Stimulated activated naive CD8-positive, alpha-beta T cell treated with anti-CD3 and anti-CD28 coated beads, Interleukin-15, Interleukin-2, amounts not matched to agents 100 ng/mL and 50 ng/mL, for 24 hours (primary cell): ENCODE measurements around the gene PPP1R16B.

ENCODE experiments used
- H3K27ac Mint-ChIP-seq: one replicate; pipeline ENCODE4 v1.8.0; 2021; ENCODE audit warnings: mild to moderate bottlenecking, mixed read lengths
- H3K27me3 Mint-ChIP-seq: one replicate; pipeline ENCODE4 v1.8.0; 2021; ENCODE audit warnings: mixed read lengths
- H3K36me3 Mint-ChIP-seq: one replicate; pipeline ENCODE4 v1.8.0; 2021; ENCODE audit warnings: low read depth, mixed read lengths
- H3K4me1 Mint-ChIP-seq: one replicate; pipeline ENCODE4 v1.8.0; 2021; ENCODE audit warnings: low read depth, mixed read lengths
- H3K4me3 Mint-ChIP-seq: one replicate; pipeline ENCODE4 v1.8.0; 2021; ENCODE audit warnings: mild to moderate bottlenecking, mixed read lengths
- H3K9me3 Mint-ChIP-seq: one replicate; pipeline ENCODE4 v1.8.0; 2021; ENCODE audit warnings: mixed read lengths

PPP1R16B gene

GRCh38 chr20:38805502-38805957 lies at the start of gene PPP1R16B:
PPP1R16B (plus strand) TSS chr20:38805697; CDS start chr20:38835926, 30,229 bp downstream.
- Mint-ChIP-seq H3K27ac (peak within 1 kb of the TSS; percentile 91), H3K27me3 (no peaks in the 10 kb centered on the region), H3K4me1 (peaks cover 52% of the 10 kb centered on the region), H3K4me3 (peak within 1 kb of the TSS; percentile 87), H3K36me3 (peaks cover 33% of the 10 kb centered on the region), H3K9me3 (no peaks in the 10 kb centered on the region)

- Mint-ChIP-seq H3K9me3 (no peaks in the 10 kb centered on the region), H3K27ac (no peak overlapping the region)
These were observed 48.2 kb upstream of the PPP1R16B start for GRCh38 chr20:38757145-38757775.

GRCh38 chr20:38759106-38759505 lies 46.4 kb upstream of the PPP1R16B start:
- H3K4me3 Mint-ChIP-seq = no peak overlapping the region
- no peak overlapping the region for H3K27ac Mint-ChIP-seq
- H3K9me3 Mint-ChIP-seq = no peaks in the 10 kb centered on the region
- no peaks in the 10 kb centered on the region for H3K27me3 Mint-ChIP-seq
- peaks cover 55% of the 10 kb centered on the region for H3K36me3 Mint-ChIP-seq
- H3K4me1 Mint-ChIP-seq = peaks cover 27% of the 10 kb centered on the region

More at GRCh38 chr20:38757145-38757775, 48.2 kb upstream of the PPP1R16B start:
- Mint-ChIP-seq H3K4me1 (peaks cover 9% of the 10 kb centered on the region), H3K4me3 (no peak overlapping the region), H3K36me3 (peaks cover 57% of the 10 kb centered on the region), H3K27me3 (no peaks in the 10 kb centered on the region)

- Mint-ChIP-seq H3K4me3 (no peak overlapping the region), H3K9me3 (no peaks in the 10 kb centered on the region), H3K27ac (no peak overlapping the region), H3K4me1 (peaks cover 41% of the 10 kb centered on the region), H3K36me3 (peaks cover 55% of the 10 kb centered on the region), H3K27me3 (no peaks in the 10 kb centered on the region)
These were observed 44.5 kb upstream of the PPP1R16B start for GRCh38 chr20:38760978-38761377.

- H3K27me3 Mint-ChIP-seq = no peaks in the 10 kb centered on the region
- H3K4me3 Mint-ChIP-seq = no peak overlapping the region
- no peak overlapping the region for H3K27ac Mint-ChIP-seq
- peaks cover 41% of the 10 kb centered on the region for H3K4me1 Mint-ChIP-seq
- peaks cover 59% of the 10 kb centered on the region for H3K36me3 Mint-ChIP-seq
- H3K9me3 Mint-ChIP-seq = no peaks in the 10 kb centered on the region
These were observed 43.3 kb upstream of the PPP1R16B start for GRCh38 chr20:38762174-38762573.

- no peaks in the 10 kb centered on the region for H3K9me3 Mint-ChIP-seq
- H3K27me3 Mint-ChIP-seq = no peaks in the 10 kb centered on the region
- peaks cover 41% of the 10 kb centered on the region for H3K4me1 Mint-ChIP-seq
- peaks cover 67% of the 10 kb centered on the region for H3K36me3 Mint-ChIP-seq
- H3K27ac Mint-ChIP-seq = no peak overlapping the region
- H3K4me3 Mint-ChIP-seq = no peak overlapping the region
These were observed 41.9 kb upstream of the PPP1R16B start for GRCh38 chr20:38763616-38764015.

- Mint-ChIP-seq H3K4me3 (no peak overlapping the region), H3K27me3 (no peaks in the 10 kb centered on the region), H3K9me3 (no peaks in the 10 kb centered on the region), H3K36me3 (peaks cover 70% of the 10 kb centered on the region), H3K4me1 (peaks cover 41% of the 10 kb centered on the region), H3K27ac (peak overlapping the region; percentile 63)
These were observed 40.8 kb upstream of the PPP1R16B start for GRCh38 chr20:38764567-38765318.

- Mint-ChIP-seq H3K36me3 (peaks cover 58% of the 10 kb centered on the region), H3K4me1 (peaks cover 41% of the 10 kb centered on the region), H3K27me3 (no peaks in the 10 kb centered on the region), H3K4me3 (no peak overlapping the region), H3K27ac (no peak overlapping the region), H3K9me3 (no peaks in the 10 kb centered on the region)
These were observed 39.4 kb upstream of the PPP1R16B start for GRCh38 chr20:38766071-38766470.

- Mint-ChIP-seq H3K27ac (peak overlapping the region; percentile 6), H3K36me3 (peaks cover 73% of the 10 kb centered on the region), H3K27me3 (no peaks in the 10 kb centered on the region)
These were observed 35.9 kb upstream of the PPP1R16B start for GRCh38 chr20:38769376-38770295.

GRCh38 chr20:38770546-38770945 lies 35.0 kb upstream of the PPP1R16B start:
- no peak overlapping the region for H3K4me3 Mint-ChIP-seq
- no peak overlapping the region for H3K27ac Mint-ChIP-seq
- peaks cover 10% of the 10 kb centered on the region for H3K9me3 Mint-ChIP-seq
- peaks cover 7% of the 10 kb centered on the region for H3K4me1 Mint-ChIP-seq
- peaks cover 72% of the 10 kb centered on the region for H3K36me3 Mint-ChIP-seq
- H3K27me3 Mint-ChIP-seq = no peaks in the 10 kb centered on the region

More at GRCh38 chr20:38769376-38770295, 35.9 kb upstream of the PPP1R16B start:
- peaks cover 16% of the 10 kb centered on the region for H3K4me1 Mint-ChIP-seq
- peaks cover 10% of the 10 kb centered on the region for H3K9me3 Mint-ChIP-seq
- no peak overlapping the region for H3K4me3 Mint-ChIP-seq

- Mint-ChIP-seq H3K4me3 (no peak overlapping the region), H3K36me3 (peaks cover 71% of the 10 kb centered on the region), H3K27me3 (no peaks in the 10 kb centered on the region), H3K4me1 (peaks cover 7% of the 10 kb centered on the region), H3K27ac (no peak overlapping the region), H3K9me3 (peaks cover 10% of the 10 kb centered on the region)
These were observed 34.5 kb upstream of the PPP1R16B start for GRCh38 chr20:38770970-38771369.

- Mint-ChIP-seq H3K36me3 (peaks cover 71% of the 10 kb centered on the region), H3K9me3 (peaks cover 10% of the 10 kb centered on the region), H3K4me3 (no peak overlapping the region), H3K27me3 (no peaks in the 10 kb centered on the region), H3K4me1 (peaks cover 7% of the 10 kb centered on the region), H3K27ac (no peak overlapping the region)
These were observed 33.9 kb upstream of the PPP1R16B start for GRCh38 chr20:38771621-38772020.

- peak overlapping the region; percentile 3 for H3K27ac Mint-ChIP-seq
- H3K9me3 Mint-ChIP-seq = peaks cover 10% of the 10 kb centered on the region
- H3K4me3 Mint-ChIP-seq = no peak overlapping the region
- no peaks in the 10 kb centered on the region for H3K27me3 Mint-ChIP-seq
- H3K4me1 Mint-ChIP-seq = peaks cover 7% of the 10 kb centered on the region
- H3K36me3 Mint-ChIP-seq = peaks cover 59% of the 10 kb centered on the region
These were observed 31.3 kb upstream of the PPP1R16B start for GRCh38 chr20:38774167-38774566.

GRCh38 chr20:38776363-38776762 lies 29.1 kb upstream of the PPP1R16B start:
- no peaks in the 10 kb centered on the region for H3K27me3 Mint-ChIP-seq
- peaks cover 10% of the 10 kb centered on the region for H3K9me3 Mint-ChIP-seq
- no peak overlapping the region for H3K4me3 Mint-ChIP-seq
- H3K36me3 Mint-ChIP-seq = peaks cover 49% of the 10 kb centered on the region
- H3K4me1 Mint-ChIP-seq = peaks cover 15% of the 10 kb centered on the region
- no peak overlapping the region for H3K27ac Mint-ChIP-seq
